ENCODE data around the gene PAX5.

DNA sequence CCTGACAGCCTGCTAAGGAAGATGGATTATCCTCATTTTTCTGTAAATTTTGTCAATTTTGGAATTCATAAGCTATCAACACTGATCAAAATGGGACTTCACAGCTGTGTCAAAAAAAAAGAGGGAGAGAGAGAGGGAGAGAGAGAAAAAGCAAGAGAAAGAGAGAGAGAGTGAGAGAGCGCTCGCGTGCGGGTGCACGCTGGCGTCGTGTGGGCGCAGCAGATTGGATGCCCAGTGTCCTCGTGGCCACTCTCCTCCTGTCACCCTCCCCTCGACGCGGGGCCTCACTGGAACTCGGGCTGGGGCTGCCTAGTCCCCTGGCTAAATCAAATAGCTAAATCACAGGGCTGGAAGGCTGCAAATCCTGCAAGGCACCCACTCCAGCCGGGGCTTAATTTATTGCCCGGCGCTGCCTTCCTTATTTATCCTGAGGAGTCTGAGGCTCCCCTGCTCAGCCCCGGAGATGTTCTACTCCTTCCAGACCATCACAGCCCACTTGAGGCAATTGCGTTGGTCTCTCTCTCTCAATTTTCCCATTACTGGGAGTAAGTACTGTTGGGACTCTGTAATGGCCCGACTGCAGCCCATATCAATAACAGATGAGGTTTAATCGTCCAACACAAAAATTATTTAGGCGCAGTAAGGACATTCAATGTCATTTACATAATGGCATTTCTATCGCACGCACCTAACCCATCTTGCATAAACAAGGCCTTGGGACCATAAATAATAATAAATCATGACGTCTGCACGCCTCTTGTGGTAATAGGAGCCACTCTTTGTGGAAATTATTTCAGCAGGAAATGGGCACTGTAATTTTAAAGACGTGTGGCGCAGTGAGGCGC, 94.2 kb downstream of the PAX5 start:
- TF ChIP-seq POLR2A (IDR thresholded peaks at IDR 0.05; ENCODE audit: low read depth, low read length) (no peak), TAF1 (IDR thresholded peaks at IDR 0.05; ENCODE audit: low read depth, low read length) (no peak), POLR2AphosphoS5 (IDR thresholded peaks at IDR 0.05; ENCODE audit: low read depth, low read length) (no peak), SPI1 (IDR thresholded peaks at IDR 0.05; ENCODE audit: low read depth, low read length) (no peak), PAX5 (IDR thresholded peaks at IDR 0.05; ENCODE audit: insufficient read depth, low read length, severe bottlenecking) (no peak), POU2F2 (IDR thresholded peaks at IDR 0.05; ENCODE audit: low read depth, low read length) (no peak)
